ENCODE data around the gene CHMP6. TPM values are rescaled to one million over a fixed set of nuclear protein-coding genes. Genes with fewer than 3 reads are reported as not detected.
A peak's percentile ranks its signal among the peaks of the same experiment; 100 is the strongest.

CHMP6 gene
- total and polyA plus RNA-seq, 7 experiments from 2014 or later = 26.4 to 55.4 (median 46.2) TPM

DNA sequence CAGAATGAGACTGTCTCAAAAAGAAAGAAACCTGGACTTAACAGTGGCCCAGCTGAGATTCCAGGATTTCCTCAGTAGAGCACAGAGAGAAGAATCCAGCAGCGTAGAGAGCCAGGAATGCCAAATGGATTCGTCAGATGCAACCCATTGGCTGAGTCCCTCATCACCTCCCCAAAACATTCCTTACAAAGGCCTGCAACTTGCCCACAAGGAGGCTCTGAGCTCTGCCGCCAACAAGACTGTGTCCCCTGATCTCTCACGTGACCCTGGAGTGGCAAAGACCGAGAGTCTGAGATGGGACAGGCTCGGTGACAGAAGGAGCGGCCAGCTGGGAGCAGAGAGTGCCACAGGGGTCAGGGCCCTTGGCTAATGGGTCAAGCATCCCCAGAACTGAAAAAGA, 6.9 kb upstream of the CHMP6 start:
- no peak overlapping the region for H3K4me3 ChIP-seq (ENCODE audit: low read length)
- H3K27me3 ChIP-seq (ENCODE audit: control insufficient read depth in 2 of 2, insufficient read depth in 2 of 2, low read length in 2 of 2) = no peaks in the 10 kb centered on the region
- peaks cover 0 to 2% (median 0%) of the 10 kb centered on the region in 11 donors for H3K9me3 Mint-ChIP-seq
- no peaks in the 10 kb centered on the region for H3K36me3 Mint-ChIP-seq
- peaks cover 7 to 11% of the 10 kb centered on the region in 2 donors for H3K4me1 ChIP-seq (ENCODE audit: control insufficient read depth in 2 of 2, insufficient read depth in 2 of 2, low read length in 2 of 2)
- DNase-seq (no peak), ATAC-seq (no peak)
- ChIA-PET CTCF (interaction anchor here (2.9 kb wide), 1 partner anchor 557 kb away, joined by 8 read pairs; no protein-coding TSS in a partner anchor), POLR2A (no interaction called here)
- no peaks in the 10 kb centered on the region for H3K36me3 ChIP-seq (ENCODE audit: control insufficient read depth in 2 of 3, insufficient read depth in 3 of 3, low read length in 3 of 3)
- intact Hi-C loops (cut with micrococcal nuclease) = loop anchor here in 1 of 2 donors (10.0 kb wide), 1 partner anchor 410 kb away; no protein-coding TSS in a partner anchor
- no peak overlapping the region for H3K4me3 Mint-ChIP-seq
- no peaks in the 10 kb centered on the region for H3K9me3 ChIP-seq (ENCODE audit: control insufficient read depth in 2 of 3, low read length in 3 of 3)
- H3K27me3 Mint-ChIP-seq = peaks cover 8 to 17% (median 11%) of the 10 kb centered on the region in 5 donors
- H3K27ac ChIP-seq (ENCODE audit: low read depth, low read length) = no peak overlapping the region
- H3K4me1 Mint-ChIP-seq = peaks cover 12 to 18% (median 15%) of the 10 kb centered on the region in 7 donors
- no peak overlapping the region for H3K27ac Mint-ChIP-seq

DNA sequence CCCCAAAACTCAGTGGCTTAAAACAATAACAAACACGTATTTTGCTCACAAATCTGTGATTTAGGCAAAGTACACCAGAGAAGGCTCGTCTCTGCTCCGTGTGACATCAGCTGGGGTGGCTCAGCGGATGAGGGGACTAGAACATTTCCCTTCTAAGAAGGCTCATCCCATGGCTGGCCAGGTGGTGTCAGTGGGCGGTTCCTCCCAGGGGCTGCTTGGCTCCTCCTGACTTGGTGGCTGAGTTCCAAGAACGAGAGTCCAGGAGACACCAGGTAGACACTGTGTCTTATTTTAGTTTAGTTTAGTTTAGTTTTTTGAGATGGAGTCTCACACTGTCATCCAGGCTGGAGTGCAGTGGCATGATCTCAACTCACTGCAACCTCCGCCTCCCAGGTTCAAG, 5.6 kb upstream of the CHMP6 start:
- no peak overlapping the region for H3K4me3 ChIP-seq (ENCODE audit: low read length)
- intact Hi-C loops (cut with micrococcal nuclease) = loop anchor here in 1 of 2 donors (10.0 kb wide), 1 partner anchor 411 kb away; no protein-coding TSS in a partner anchor
- H3K36me3 ChIP-seq (ENCODE audit: control insufficient read depth in 2 of 3, insufficient read depth in 3 of 3, low read length in 3 of 3) = no peaks in the 10 kb centered on the region
- no peak overlapping the region for H3K27ac ChIP-seq (ENCODE audit: low read depth, low read length)
- H3K27me3 ChIP-seq (ENCODE audit: control insufficient read depth in 2 of 2, insufficient read depth in 2 of 2, low read length in 2 of 2) = no peaks in the 10 kb centered on the region
- Mint-ChIP-seq H3K36me3 (no peaks in the 10 kb centered on the region), H3K27me3 (peaks cover 0 to 17% (median 0%) of the 10 kb centered on the region in 5 donors), H3K4me3 (no peak overlapping the region), H3K4me1 (peaks cover under 1 to 20% (median 11%) of the 10 kb centered on the region in 7 donors), H3K27ac (no peak overlapping the region), H3K9me3 (peaks cover 0 to 8% (median 0%) of the 10 kb centered on the region in 11 donors)
- no peak for ATAC-seq
- no peaks in the 10 kb centered on the region for H3K9me3 ChIP-seq (ENCODE audit: control insufficient read depth in 2 of 3, low read length in 3 of 3)
- no peak for DNase-seq
- ChIA-PET POLR2A (interaction anchor here (0.7 kb wide), 1 partner anchor 571 kb away, joined by 3 read pairs; no protein-coding TSS in a partner anchor), CTCF (no interaction called here)
- peaks cover 10 to 17% of the 10 kb centered on the region in 2 donors for H3K4me1 ChIP-seq (ENCODE audit: control insufficient read depth in 2 of 2, insufficient read depth in 2 of 2, low read length in 2 of 2)

GRCh38 chr17:80986816-80987475, 4.7 kb upstream of the CHMP6 start:
- Mint-ChIP-seq H3K9me3 (peaks cover 0 to 11% (median 0%) of the 10 kb centered on the region in 11 donors), H3K36me3 (no peaks in the 10 kb centered on the region), H3K4me3 (no peak overlapping the region), H3K27me3 (peaks cover 0 to 17% (median 0%) of the 10 kb centered on the region in 5 donors), H3K4me1 (peaks cover 0 to 23% (median 11%) of the 10 kb centered on the region in 7 donors), H3K27ac (no peak overlapping the region)
- DNase-seq (no peak), ATAC-seq (peak; percentile 57)
- Histone ChIP-seq H3K4me3 (ENCODE audit: low read length) (no peak overlapping the region), H3K27me3 (ENCODE audit: control insufficient read depth in 2 of 2, insufficient read depth in 2 of 2, low read length in 2 of 2) (no peaks in the 10 kb centered on the region), H3K36me3 (ENCODE audit: control insufficient read depth in 2 of 3, insufficient read depth in 3 of 3, low read length in 3 of 3) (no peaks in the 10 kb centered on the region), H3K27ac (ENCODE audit: low read depth, low read length) (no peak overlapping the region), H3K9me3 (ENCODE audit: control insufficient read depth in 2 of 3, low read length in 3 of 3) (no peaks in the 10 kb centered on the region), H3K4me1 (ENCODE audit: control insufficient read depth in 2 of 2, insufficient read depth in 2 of 2, low read length in 2 of 2) (peaks cover 14 to 17% of the 10 kb centered on the region in 2 donors)
- ChIA-PET CTCF (interaction anchor here (0.7 to 1.2 kb wide), 2 partner anchors 25 to 115 kb away, joined by 3 to 4 read pairs; no protein-coding TSS in a partner anchor), POLR2A (interaction anchor here (0.7 kb wide), 1 partner anchor 572 kb away, joined by 3 read pairs; no protein-coding TSS in a partner anchor)
- intact Hi-C loops (cut with micrococcal nuclease) = loop anchor here in 1 of 2 donors (10.0 kb wide), 1 partner anchor 412 kb away; no protein-coding TSS in a partner anchor

- H3K36me3 ChIP-seq (ENCODE audit: control insufficient read depth in 2 of 3, insufficient read depth in 3 of 3, low read length in 3 of 3) = no peaks in the 10 kb centered on the region
- no peaks in the 10 kb centered on the region for H3K9me3 ChIP-seq (ENCODE audit: control insufficient read depth in 2 of 3, low read length in 3 of 3)
- intact Hi-C loops (cut with micrococcal nuclease) = loop anchor here in 1 of 2 donors (10.0 kb wide), 1 partner anchor 413 kb away; no protein-coding TSS in a partner anchor
- no peaks in the 10 kb centered on the region for H3K27me3 ChIP-seq (ENCODE audit: control insufficient read depth in 2 of 2, insufficient read depth in 2 of 2, low read length in 2 of 2)
- ChIA-PET POLR2A (interaction anchor here (1.9 kb wide), 1 partner anchor 31 kb away, joined by 8 read pairs; no protein-coding TSS in a partner anchor), CTCF (interaction anchor here (0.7 to 1.6 kb wide), 8 partner anchors 29 to 562 kb away, joined by 3 to 11 read pairs (median 4); no protein-coding TSS in a partner anchor)
- Mint-ChIP-seq H3K9me3 (peaks cover 0 to 11% (median 0%) of the 10 kb centered on the region in 11 donors), H3K27me3 (peaks cover 0 to 17% (median 0%) of the 10 kb centered on the region in 5 donors), H3K27ac (no peak overlapping the region), H3K4me3 (peak overlapping the region in 1 of 10 donors; percentile 12), H3K36me3 (no peaks in the 10 kb centered on the region), H3K4me1 (peaks cover 1 to 29% (median 16%) of the 10 kb centered on the region in 7 donors)
- DNase-seq (no peak), ATAC-seq (no peak)
- no peak overlapping the region for H3K27ac ChIP-seq (ENCODE audit: low read depth, low read length)
- peaks cover 14 to 23% of the 10 kb centered on the region in 2 donors for H3K4me1 ChIP-seq (ENCODE audit: control insufficient read depth in 2 of 2, insufficient read depth in 2 of 2, low read length in 2 of 2)
- no peak overlapping the region for H3K4me3 ChIP-seq (ENCODE audit: low read length)
Observed at GRCh38 chr17:80987941-80988461, 3.6 kb upstream of the CHMP6 start.

GRCh38 chr17:80989586-80989913, 2.1 kb upstream of the CHMP6 start:
- Histone ChIP-seq H3K27me3 (ENCODE audit: control insufficient read depth in 2 of 2, insufficient read depth in 2 of 2, low read length in 2 of 2) (no peaks in the 10 kb centered on the region), H3K27ac (ENCODE audit: low read depth, low read length) (no peak overlapping the region), H3K36me3 (ENCODE audit: control insufficient read depth in 2 of 3, insufficient read depth in 3 of 3, low read length in 3 of 3) (no peaks in the 10 kb centered on the region), H3K4me1 (ENCODE audit: control insufficient read depth in 2 of 2, insufficient read depth in 2 of 2, low read length in 2 of 2) (peaks cover 14 to 25% of the 10 kb centered on the region in 2 donors), H3K9me3 (ENCODE audit: control insufficient read depth in 2 of 3, low read length in 3 of 3) (no peaks in the 10 kb centered on the region), H3K4me3 (ENCODE audit: low read length) (no peak overlapping the region)
- Mint-ChIP-seq H3K36me3 (no peaks in the 10 kb centered on the region), H3K27me3 (peaks cover 0 to 13% (median 0%) of the 10 kb centered on the region in 5 donors), H3K27ac (peak overlapping the region in 2 of 9 donors; percentile 17 to 36), H3K4me3 (peak overlapping the region in 5 of 10 donors; percentile 54 to 87 (median 74)), H3K4me1 (peaks cover 7 to 38% (median 21%) of the 10 kb centered on the region in 7 donors), H3K9me3 (peaks cover 0 to 9% (median 0%) of the 10 kb centered on the region in 11 donors)
- intact Hi-C loops (cut with micrococcal nuclease) = loop anchor here in 1 of 2 donors (1.0 to 10.0 kb wide), 2 partner anchors 112 to 415 kb away; no protein-coding TSS in a partner anchor
- DNase-seq (no peak), ATAC-seq (no peak)
- ChIA-PET POLR2A (interaction anchor here (0.6 to 1.9 kb wide), 2 partner anchors 29 to 34 kb away, joined by 3 to 8 read pairs; no protein-coding TSS in a partner anchor), CTCF (interaction anchor here (0.7 to 1.6 kb wide), 10 partner anchors 28 to 890 kb away, joined by 3 to 11 read pairs (median 4); no protein-coding TSS in a partner anchor)

Measured in naive thymus-derived CD4-positive, alpha-beta T cell (primary cell).